GM12865 (cell line): ENCODE measurements around the gene DNAJC1.

ENCODE experiments used
- DNase-seq: peaks from one replicate; pipeline ENCODE4 v3.0.0; 2010; ENCODE audit warnings: low read depth
- H3K4me3 ChIP-seq: 2 replicates; pipeline ENCODE4 v1.5.1; 2011; ENCODE audit warnings: mild to moderate bottlenecking, low read depth, low read length, control low read depth
- CTCF ChIP-seq: IDR thresholded peaks from 2 replicates; pipeline ENCODE4 v1.5.1; 2011; ENCODE audit warnings: low read length, control low read depth, low read depth, inconsistent platforms; ENCODE audit not compliant: insufficient read depth; ENCODE audit errors: missing control alignments

The DNAJC1 gene

GRCh38 chr10:21989453-21990154 is 13.9 kb downstream of the DNAJC1 start:
- no peak overlapping the region for H3K4me3 ChIP-seq
- peak; percentile 75 for DNase-seq
- peak; percentile 53 for TF ChIP-seq CTCF

- no peak overlapping the region for H3K4me3 ChIP-seq
- TF ChIP-seq CTCF = no peak
- DNase-seq = no peak
Measured at GRCh38 chr10:21985541-21985940, 18.0 kb downstream of the DNAJC1 start.

GRCh38 chr10:21981118-21981517 is 22.4 kb downstream of the DNAJC1 start:
- no peak for TF ChIP-seq CTCF
- no peak overlapping the region for H3K4me3 ChIP-seq
- no peak for DNase-seq

- TF ChIP-seq CTCF = no peak
- DNase-seq = no peak
- H3K4me3 ChIP-seq = no peak overlapping the region
Measured at GRCh38 chr10:21980691-21981090, 22.8 kb downstream of the DNAJC1 start.

GRCh38 chr10:21978191-21978862 is 25.2 kb downstream of the DNAJC1 start:
- no peak overlapping the region for H3K4me3 ChIP-seq
- DNase-seq = no peak
- TF ChIP-seq CTCF = no peak

- H3K4me3 ChIP-seq = no peak overlapping the region
- no peak for DNase-seq
- no peak for TF ChIP-seq CTCF
Measured at GRCh38 chr10:21976739-21977138, 26.8 kb downstream of the DNAJC1 start.

- H3K4me3 ChIP-seq = no peak overlapping the region
- no peak for TF ChIP-seq CTCF
- no peak for DNase-seq
Measured at GRCh38 chr10:21976280-21976679, 27.2 kb downstream of the DNAJC1 start.
